CD4-positive, alpha-beta T cell (primary cell): ENCODE data around the gene STAT6. TPM values are rescaled to one million over a fixed set of nuclear protein-coding genes. Genes with fewer than 3 reads are reported as not detected.

ENCODE experiments used
- ATAC-seq: fragments of 200-7000 bp; cut with Tn5 transposase; one replicate; pipeline ENCODE4 v1.10.0; 2022; ENCODE audit warnings: mild to moderate bottlenecking; ENCODE audit not compliant: poor library complexity
- CTCF ChIA-PET: fragments of 350-600 bp; sonication (Branson Sonifier 250); formaldehyde crosslinking; loops from one replicate; lab custom pipeline; 2021; ENCODE audit warnings: antibody characterized with exemption, inconsistent platforms; lab: Charles Lee
- POLR2A ChIA-PET: fragments of 350-600 bp; sonication (Branson Sonifier 250); formaldehyde crosslinking; loops from one replicate; lab custom pipeline; 2021; ENCODE audit warnings: antibody characterized with exemption, inconsistent platforms; lab: Charles Lee
- DNase-seq, 14 experiments: peaks; one replicate each; pipeline ENCODE4 v3.0.0-alpha.2; 2013 to 2020; ENCODE audit warnings: mixed read lengths in 2 of 14
- H3K27ac ChIP-seq, 2 donors: one replicate each; pipeline versions ENCODE4 v1.5.1 to v1.7.0; 2013; ENCODE audit warnings: low read length in 2 of 2, low read depth in 1 of 2, mild to moderate bottlenecking in 1 of 2
- H3K27me3 ChIP-seq, 2 experiments: 1 replicate in 1 of 2; 2 replicates in 1 of 2; pipeline versions ENCODE4 v1.6.1 to v1.7.0; 2013; ENCODE audit warnings: low read length in 2 of 2, control low read depth in 1 of 2, mild to moderate bottlenecking in 1 of 2, moderate library complexity in 1 of 2; ENCODE audit not compliant: insufficient read depth in 2 of 2, control insufficient read depth in 1 of 2
- H3K36me3 ChIP-seq: one replicate; pipeline ENCODE4 v1.6.1; 2013; ENCODE audit warnings: low read length, control low read depth; ENCODE audit not compliant: insufficient read depth
- H3K4me1 ChIP-seq: one replicate; pipeline ENCODE4 v1.6.1; 2013; ENCODE audit warnings: low read length, control low read depth; ENCODE audit not compliant: insufficient read depth
- H3K4me3 ChIP-seq: one replicate; pipeline ENCODE4 v1.5.1; 2013; ENCODE audit warnings: mild to moderate bottlenecking, low read length, moderate library complexity
- H3K9me3 ChIP-seq, 2 experiments: 1 replicate in 1 of 2; 2 replicates in 1 of 2; pipeline versions ENCODE4 v1.6.1 to v1.7.0; 2013; ENCODE audit warnings: low read length in 2 of 2, mild to moderate bottlenecking in 2 of 2, control low read depth in 1 of 2, moderate library complexity in 1 of 2; ENCODE audit not compliant: control insufficient read depth in 1 of 2, insufficient read depth in 1 of 2
- H3K27ac Mint-ChIP-seq: one replicate; pipeline ENCODE4 v1.8.0; 2020; ENCODE audit warnings: mixed read lengths
- H3K27me3 Mint-ChIP-seq: one replicate; pipeline ENCODE4 v1.8.0; 2021; ENCODE audit warnings: mixed read lengths
- H3K36me3 Mint-ChIP-seq: one replicate; pipeline ENCODE4 v1.8.0; 2021; ENCODE audit warnings: low read depth, mixed read lengths
- H3K4me1 Mint-ChIP-seq: one replicate; pipeline ENCODE4 v1.8.0; 2021; ENCODE audit warnings: low read depth, mixed read lengths
- H3K4me3 Mint-ChIP-seq: one replicate; pipeline ENCODE4 v1.8.0; 2020; ENCODE audit warnings: mild to moderate bottlenecking, mixed read lengths
- H3K9me3 Mint-ChIP-seq: one replicate; pipeline ENCODE4 v1.8.0; 2020; ENCODE audit warnings: mixed read lengths
- intact Hi-C, 2 experiments: fragments of 100-400 bp; cut with DNase I in 1 of 2; cut with micrococcal nuclease in 1 of 2; formaldehyde crosslinking; loops; one replicate each; pipeline versions ENCODE4 v1.15.1 to v1.9.0; 2023 to 2025; cut with DNase I, micrococcal nuclease
- total RNA-seq, 174 experiments: library from RNA in 2 of 174; stranded (reverse) in 2 of 174; gene quantifications; one replicate each; pipeline ENCODE4 v1.2.3 and lab custom pipeline; 2021 to 2026
- TF ChIP-seq, protein P1 (sequence below): fragments of 200-600 bp; IDR thresholded peaks from one replicate; pipeline ENCODE4 v1.8.0; 2022; ENCODE audit warnings: antibody characterized with exemption, mild to moderate bottlenecking

The STAT6 gene
- total RNA-seq, 2 experiments from 2014 or later = 133 to 144 TPM

- Mint-ChIP-seq H3K9me3 (no peaks in the 10 kb centered on the region), H3K27ac (no peak overlapping the region), H3K27me3 (no peaks in the 10 kb centered on the region), H3K4me1 (peaks cover 6% of the 10 kb centered on the region), H3K4me3 (no peak overlapping the region), H3K36me3 (no peaks in the 10 kb centered on the region)
- no peak for DNase-seq
- POLR2A ChIA-PET = interaction anchor here (0.6 kb wide), 1 partner anchor 167 kb away, joined by 3 read pairs; no protein-coding TSS in a partner anchor
- H3K27me3 ChIP-seq = no peaks in the 10 kb centered on the region
- CTCF ChIA-PET = no interaction called here
- H3K4me3 ChIP-seq = no peak overlapping the region
- no peak overlapping the region for H3K27ac ChIP-seq
- intact Hi-C loops = no loop called here
- H3K4me1 ChIP-seq = peaks cover 5% of the 10 kb centered on the region
- H3K9me3 ChIP-seq = no peaks in the 10 kb centered on the region
- H3K36me3 ChIP-seq = peaks cover 2% of the 10 kb centered on the region
- ATAC-seq = no peak
- TF ChIP-seq, protein P1, sequence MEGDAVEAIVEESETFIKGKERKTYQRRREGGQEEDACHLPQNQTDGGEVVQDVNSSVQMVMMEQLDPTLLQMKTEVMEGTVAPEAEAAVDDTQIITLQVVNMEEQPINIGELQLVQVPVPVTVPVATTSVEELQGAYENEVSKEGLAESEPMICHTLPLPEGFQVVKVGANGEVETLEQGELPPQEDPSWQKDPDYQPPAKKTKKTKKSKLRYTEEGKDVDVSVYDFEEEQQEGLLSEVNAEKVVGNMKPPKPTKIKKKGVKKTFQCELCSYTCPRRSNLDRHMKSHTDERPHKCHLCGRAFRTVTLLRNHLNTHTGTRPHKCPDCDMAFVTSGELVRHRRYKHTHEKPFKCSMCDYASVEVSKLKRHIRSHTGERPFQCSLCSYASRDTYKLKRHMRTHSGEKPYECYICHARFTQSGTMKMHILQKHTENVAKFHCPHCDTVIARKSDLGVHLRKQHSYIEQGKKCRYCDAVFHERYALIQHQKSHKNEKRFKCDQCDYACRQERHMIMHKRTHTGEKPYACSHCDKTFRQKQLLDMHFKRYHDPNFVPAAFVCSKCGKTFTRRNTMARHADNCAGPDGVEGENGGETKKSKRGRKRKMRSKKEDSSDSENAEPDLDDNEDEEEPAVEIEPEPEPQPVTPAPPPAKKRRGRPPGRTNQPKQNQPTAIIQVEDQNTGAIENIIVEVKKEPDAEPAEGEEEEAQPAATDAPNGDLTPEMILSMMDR = no peak
These were observed 31.0 kb upstream of the STAT6 start for GRCh38 chr12:57142121-57142520.

- Mint-ChIP-seq H3K9me3 (no peaks in the 10 kb centered on the region), H3K36me3 (no peaks in the 10 kb centered on the region), H3K27ac (no peak overlapping the region), H3K4me1 (peaks cover 6% of the 10 kb centered on the region), H3K27me3 (no peaks in the 10 kb centered on the region), H3K4me3 (no peak overlapping the region)
- Histone ChIP-seq H3K36me3 (peaks cover 2% of the 10 kb centered on the region), H3K27ac (no peak overlapping the region), H3K4me1 (peaks cover 5% of the 10 kb centered on the region), H3K4me3 (no peak overlapping the region), H3K27me3 (no peaks in the 10 kb centered on the region), H3K9me3 (no peaks in the 10 kb centered on the region)
- POLR2A ChIA-PET = interaction anchor here (0.6 kb wide), 1 partner anchor 168 kb away, joined by 3 read pairs; no protein-coding TSS in a partner anchor
- DNase-seq = no peak
- TF ChIP-seq, protein P1 = no peak
- CTCF ChIA-PET = no interaction called here
- no peak for ATAC-seq
- intact Hi-C loops = no loop called here
These were observed 30.1 kb upstream of the STAT6 start for GRCh38 chr12:57141249-57141648.

GRCh38 chr12:57139796-57140649 lies 28.9 kb upstream of the STAT6 start:
- no peak for ATAC-seq
- Histone ChIP-seq H3K4me1 (peaks cover 5% of the 10 kb centered on the region), H3K36me3 (peaks cover 2% of the 10 kb centered on the region), H3K9me3 (no peaks in the 10 kb centered on the region), H3K27ac (no peak overlapping the region), H3K27me3 (no peaks in the 10 kb centered on the region), H3K4me3 (no peak overlapping the region)
- no peaks in the 10 kb centered on the region for H3K27me3 Mint-ChIP-seq
- no peak overlapping the region for H3K27ac Mint-ChIP-seq
- ChIA-PET CTCF (no interaction called here), POLR2A (no interaction called here)
- no peak for DNase-seq
- H3K4me1 Mint-ChIP-seq = peaks cover 6% of the 10 kb centered on the region
- H3K9me3 Mint-ChIP-seq = no peaks in the 10 kb centered on the region
- TF ChIP-seq, protein P1 = no peak
- H3K4me3 Mint-ChIP-seq = no peak overlapping the region
- H3K36me3 Mint-ChIP-seq = no peaks in the 10 kb centered on the region
- intact Hi-C loops = no loop called here
